ENCODE data around the gene AFMID.

The AFMID gene

DNA sequence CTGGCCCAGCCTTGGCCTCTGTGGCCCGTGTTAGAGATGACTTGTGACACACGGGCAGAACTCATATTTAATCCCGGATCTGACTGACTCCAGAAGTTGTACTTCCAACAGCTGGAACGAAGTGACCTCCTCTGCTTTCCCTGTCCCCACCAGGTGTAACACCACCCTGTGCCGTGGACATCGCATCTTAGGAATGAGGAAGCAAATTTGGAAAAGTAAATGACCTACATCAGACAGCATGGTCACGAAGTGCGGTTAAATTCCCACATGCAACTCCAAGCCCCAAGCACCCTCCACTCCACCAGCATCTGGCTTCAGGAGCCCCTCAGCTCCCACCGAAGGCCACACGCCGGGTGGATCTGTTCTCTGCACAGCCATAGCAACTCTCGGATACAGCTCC is 3.2 kb upstream of the AFMID start:
- Histone ChIP-seq H2AFZ (ENCODE audit: low read length) (no peak overlapping the region), H3K27ac (ENCODE audit: low read length) (no peak overlapping the region), H3K4me2 (ENCODE audit: low read depth, low read length) (peak overlapping the region; percentile 9; the same call in 1 of the 2 replicates), H3K9me2 (replicated peaks; ENCODE audit: insufficient read depth, low read length) (no peaks in the 10 kb centered on the region), H3F3A (ENCODE audit: insufficient read depth, low read length) (peaks cover 19% of the 10 kb centered on the region), H3K4me1 (ENCODE audit: low read length) (peaks cover 27% of the 10 kb centered on the region), H3K4me3 (ENCODE audit: low read length) (no peak overlapping the region), H3K27me3 (replicated peaks; ENCODE audit: insufficient read depth, low read length) (no peaks in the 10 kb centered on the region), H3K9ac (ENCODE audit: low read length) (no peak overlapping the region), H3K79me2 (ENCODE audit: low read length) (peaks cover 82% of the 10 kb centered on the region), H3K9me3 (replicated peaks; ENCODE audit: insufficient read depth, low read length) (no peaks in the 10 kb centered on the region), H4K20me1 (ENCODE audit: insufficient read depth, low read length) (no peaks in the 10 kb centered on the region), H3K36me3 (replicated peaks; ENCODE audit: insufficient read depth, low read length) (peaks cover 4% of the 10 kb centered on the region; the same call in 1 of the 2 replicates)
- TF ChIP-seq EZH2 (optimal IDR thresholded peaks at IDR 0.05; ENCODE audit: low read depth, low read length): no peak
- no peak for TF ChIP-seq EZH2phosphoT487 (IDR thresholded peaks at IDR 0.05; ENCODE audit: low read length)
- TF ChIP-seq, protein P1, sequence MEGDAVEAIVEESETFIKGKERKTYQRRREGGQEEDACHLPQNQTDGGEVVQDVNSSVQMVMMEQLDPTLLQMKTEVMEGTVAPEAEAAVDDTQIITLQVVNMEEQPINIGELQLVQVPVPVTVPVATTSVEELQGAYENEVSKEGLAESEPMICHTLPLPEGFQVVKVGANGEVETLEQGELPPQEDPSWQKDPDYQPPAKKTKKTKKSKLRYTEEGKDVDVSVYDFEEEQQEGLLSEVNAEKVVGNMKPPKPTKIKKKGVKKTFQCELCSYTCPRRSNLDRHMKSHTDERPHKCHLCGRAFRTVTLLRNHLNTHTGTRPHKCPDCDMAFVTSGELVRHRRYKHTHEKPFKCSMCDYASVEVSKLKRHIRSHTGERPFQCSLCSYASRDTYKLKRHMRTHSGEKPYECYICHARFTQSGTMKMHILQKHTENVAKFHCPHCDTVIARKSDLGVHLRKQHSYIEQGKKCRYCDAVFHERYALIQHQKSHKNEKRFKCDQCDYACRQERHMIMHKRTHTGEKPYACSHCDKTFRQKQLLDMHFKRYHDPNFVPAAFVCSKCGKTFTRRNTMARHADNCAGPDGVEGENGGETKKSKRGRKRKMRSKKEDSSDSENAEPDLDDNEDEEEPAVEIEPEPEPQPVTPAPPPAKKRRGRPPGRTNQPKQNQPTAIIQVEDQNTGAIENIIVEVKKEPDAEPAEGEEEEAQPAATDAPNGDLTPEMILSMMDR (IDR thresholded peaks at IDR 0.05; ENCODE audit: low read length): no peak
- DNase-seq: no peak

DNA sequence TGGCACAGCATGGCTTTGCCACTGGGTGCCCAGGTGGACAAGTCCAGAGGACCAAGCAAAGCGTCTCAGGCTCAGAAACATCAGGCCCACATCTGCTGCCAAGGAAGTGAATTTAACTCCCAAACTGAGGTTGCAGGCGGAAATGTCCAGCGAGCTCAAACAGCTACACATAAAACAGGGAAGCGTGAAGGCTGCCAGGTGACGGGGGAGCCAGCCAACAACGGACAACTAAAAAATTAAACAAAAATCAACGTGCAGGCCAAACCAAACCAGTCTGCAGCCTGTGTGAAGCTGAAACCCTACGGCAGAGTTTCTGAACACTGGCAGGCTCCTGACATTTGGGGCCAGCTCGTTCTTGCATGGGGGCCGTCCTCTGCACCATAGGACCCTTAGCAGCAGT is 2.8 kb upstream of the AFMID start:
- no peak for DNase-seq
- TF ChIP-seq EZH2phosphoT487 (IDR thresholded peaks at IDR 0.05; ENCODE audit: low read length) (no peak), EZH2 (optimal IDR thresholded peaks at IDR 0.05; ENCODE audit: low read depth, low read length) (no peak)
- TF ChIP-seq, protein P1 (IDR thresholded peaks at IDR 0.05; ENCODE audit: low read length): no peak
- Histone ChIP-seq H3K27ac (ENCODE audit: low read length) (no peak overlapping the region), H3K9ac (ENCODE audit: low read length) (no peak overlapping the region), H3K79me2 (ENCODE audit: low read length) (peaks cover 79% of the 10 kb centered on the region), H3F3A (ENCODE audit: insufficient read depth, low read length) (peaks cover 15% of the 10 kb centered on the region), H4K20me1 (ENCODE audit: insufficient read depth, low read length) (no peaks in the 10 kb centered on the region), H3K9me2 (replicated peaks; ENCODE audit: insufficient read depth, low read length) (no peaks in the 10 kb centered on the region), H3K4me2 (ENCODE audit: low read depth, low read length) (peak overlapping the region; percentile 9; the same call in 1 of the 2 replicates), H3K4me1 (ENCODE audit: low read length) (peaks cover 27% of the 10 kb centered on the region), H2AFZ (ENCODE audit: low read length) (no peak overlapping the region), H3K27me3 (replicated peaks; ENCODE audit: insufficient read depth, low read length) (no peaks in the 10 kb centered on the region), H3K4me3 (ENCODE audit: low read length) (no peak overlapping the region), H3K36me3 (replicated peaks; ENCODE audit: insufficient read depth, low read length) (peaks cover under 1% of the 10 kb centered on the region; the same call in 1 of the 2 replicates), H3K9me3 (replicated peaks; ENCODE audit: insufficient read depth, low read length) (no peaks in the 10 kb centered on the region)

DNA sequence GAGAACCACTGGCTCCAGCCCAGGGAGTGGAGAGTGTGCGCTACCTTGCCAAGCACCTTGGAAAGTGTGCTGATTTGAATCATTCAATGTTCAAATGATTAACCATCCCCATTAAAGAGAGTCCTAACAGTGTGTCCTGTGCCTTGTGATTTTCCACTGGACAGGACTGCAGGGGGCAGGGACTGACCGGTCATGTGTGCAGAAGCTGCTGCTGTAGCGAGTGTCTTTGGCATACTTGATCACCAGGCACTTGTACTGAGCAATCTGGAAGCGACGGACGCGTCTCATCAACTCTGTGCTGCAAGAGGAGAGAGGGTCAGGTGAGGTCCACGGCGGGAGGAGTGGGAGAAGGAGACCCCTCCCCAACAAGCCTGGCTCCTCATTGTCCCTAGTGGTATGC is 2.3 kb upstream of the AFMID start:
- DNase-seq: no peak
- Histone ChIP-seq H3K4me1 (ENCODE audit: low read length) (peaks cover 25% of the 10 kb centered on the region), H3K9me3 (replicated peaks; ENCODE audit: insufficient read depth, low read length) (no peaks in the 10 kb centered on the region), H3F3A (ENCODE audit: insufficient read depth, low read length) (peaks cover 12% of the 10 kb centered on the region), H3K4me2 (ENCODE audit: low read depth, low read length) (no peak overlapping the region), H2AFZ (ENCODE audit: low read length) (no peak overlapping the region), H3K79me2 (ENCODE audit: low read length) (peaks cover 75% of the 10 kb centered on the region), H3K4me3 (ENCODE audit: low read length) (no peak overlapping the region), H3K9ac (ENCODE audit: low read length) (no peak overlapping the region), H4K20me1 (ENCODE audit: insufficient read depth, low read length) (no peaks in the 10 kb centered on the region), H3K27me3 (replicated peaks; ENCODE audit: insufficient read depth, low read length) (no peaks in the 10 kb centered on the region), H3K9me2 (replicated peaks; ENCODE audit: insufficient read depth, low read length) (no peaks in the 10 kb centered on the region), H3K36me3 (replicated peaks; ENCODE audit: insufficient read depth, low read length) (no peaks in the 10 kb centered on the region), H3K27ac (ENCODE audit: low read length) (no peak overlapping the region)
- no peak for TF ChIP-seq EZH2phosphoT487 (IDR thresholded peaks at IDR 0.05; ENCODE audit: low read length)
- no peak for TF ChIP-seq EZH2 (optimal IDR thresholded peaks at IDR 0.05; ENCODE audit: low read depth, low read length)
- TF ChIP-seq, protein P1 (IDR thresholded peaks at IDR 0.05; ENCODE audit: low read length): no peak
